ENCODE data around the gene KCTD10.

The KCTD10 gene

GRCh38 chr12:109467978-109468676 is 9.0 kb downstream of the KCTD10 start:
- no peak for DNase-seq

- no peak for DNase-seq
These were observed 10.3 kb downstream of the KCTD10 start for GRCh38 chr12:109466821-109467220.

- DNase-seq = no peak
These were observed 10.8 kb downstream of the KCTD10 start for GRCh38 chr12:109466305-109466704.

GRCh38 chr12:109464642-109465351 is 12.3 kb downstream of the KCTD10 start:
- DNase-seq = no peak

- no peak for DNase-seq
These were observed 13.3 kb downstream of the KCTD10 start for GRCh38 chr12:109463756-109464155.

GRCh38 chr12:109462868-109463692 is 14.0 kb downstream of the KCTD10 start:
- DNase-seq = no peak

- DNase-seq = no peak
These were observed 15.0 kb downstream of the KCTD10 start for GRCh38 chr12:109461846-109462756.

GRCh38 chr12:109461049-109461845 is 15.9 kb downstream of the KCTD10 start:
- no peak for DNase-seq

GRCh38 chr12:109460538-109460937 is 16.6 kb downstream of the KCTD10 start:
- DNase-seq = no peak

GRCh38 chr12:109459247-109459646 is 17.9 kb downstream of the KCTD10 start:
- no peak for DNase-seq

- no peak for DNase-seq
These were observed 18.3 kb downstream of the KCTD10 start for GRCh38 chr12:109458771-109459208.

- DNase-seq = no peak
These were observed 19.0 kb downstream of the KCTD10 start for GRCh38 chr12:109458086-109458485.

- DNase-seq = no peak
These were observed 21.4 kb downstream of the KCTD10 start for GRCh38 chr12:109455706-109456105.

GRCh38 chr12:109452489-109452888 is 24.6 kb downstream of the KCTD10 start:
- DNase-seq = no peak

- no peak for DNase-seq
These were observed 25.7 kb downstream of the KCTD10 start for GRCh38 chr12:109451400-109451799.

- no peak for DNase-seq
These were observed 26.1 kb downstream of the KCTD10 start for GRCh38 chr12:109450980-109451379.

- DNase-seq = no peak
These were observed 27.1 kb downstream of the KCTD10 start for GRCh38 chr12:109449845-109450532.

GRCh38 chr12:109448707-109449390 is 28.3 kb downstream of the KCTD10 start:
- no peak for DNase-seq

- no peak for DNase-seq
These were observed 28.8 kb downstream of the KCTD10 start for GRCh38 chr12:109448272-109448671.

GRCh38 chr12:109447482-109447881 is 29.6 kb downstream of the KCTD10 start:
- no peak for DNase-seq
